GM21447 (cell line): ENCODE measurements around the gene KCNV2.
A peak's percentile ranks its signal among the peaks of the same experiment; 100 is the strongest.

Experiments
- ATAC-seq: cut with Tn5 transposase; IDR thresholded peaks from one replicate; pipeline ENCODE4 v1.9.1; 2021; ENCODE audit not compliant: unreplicated experiment

KCNV2 gene

DNA sequence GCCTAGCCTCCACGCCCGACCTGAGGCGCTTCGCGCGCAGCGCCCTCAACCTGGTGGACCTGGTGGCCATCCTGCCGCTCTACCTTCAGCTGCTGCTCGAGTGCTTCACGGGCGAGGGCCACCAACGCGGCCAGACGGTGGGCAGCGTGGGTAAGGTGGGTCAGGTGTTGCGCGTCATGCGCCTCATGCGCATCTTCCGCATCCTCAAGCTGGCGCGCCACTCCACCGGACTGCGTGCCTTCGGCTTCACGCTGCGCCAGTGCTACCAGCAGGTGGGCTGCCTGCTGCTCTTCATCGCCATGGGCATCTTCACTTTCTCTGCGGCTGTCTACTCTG is 1.4 kb downstream of the KCNV2 start:
- ATAC-seq = no peak

DNA sequence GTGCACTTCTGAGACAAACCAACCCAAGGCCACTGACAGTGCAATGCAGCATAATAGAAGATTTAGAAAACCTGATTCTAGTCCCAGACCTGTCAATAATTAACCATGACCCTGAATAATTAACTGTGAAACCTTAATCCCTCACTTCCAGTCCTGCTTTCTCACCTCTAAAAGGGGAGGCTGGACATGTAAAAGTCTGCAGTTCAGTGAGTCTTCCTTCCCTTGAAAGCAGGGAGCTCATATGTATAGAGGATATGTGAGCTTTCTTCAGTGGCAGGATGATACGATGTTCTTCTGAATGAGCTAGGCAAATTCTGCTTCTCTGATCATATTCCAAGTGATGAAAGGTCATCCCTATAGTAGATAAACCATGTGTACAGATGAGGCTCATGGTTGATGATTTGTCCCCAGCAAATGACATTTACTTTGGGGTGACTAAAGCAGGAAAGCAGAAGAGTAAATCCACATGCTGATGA is 2.9 kb downstream of the KCNV2 start:
- no peak for ATAC-seq

DNA sequence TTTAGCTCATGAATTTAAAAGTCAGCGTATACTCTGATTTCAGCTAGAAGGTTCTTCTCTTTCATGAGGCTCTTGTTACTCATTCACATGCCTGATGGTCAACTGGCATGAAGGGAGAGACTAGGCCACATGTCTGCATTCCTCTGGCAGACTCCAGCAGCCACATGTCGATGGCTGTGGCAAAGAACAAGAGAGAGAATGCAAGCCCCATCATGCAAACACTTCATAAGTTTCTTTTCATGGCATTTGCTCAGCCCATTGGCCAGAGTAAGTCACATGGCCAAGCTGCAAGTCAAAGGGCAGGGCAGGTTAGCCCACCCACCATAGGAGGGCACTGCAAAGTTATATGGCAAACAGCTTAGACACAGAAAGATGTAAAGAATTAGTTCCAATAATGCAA is 5.4 kb downstream of the KCNV2 start:
- no peak for ATAC-seq

DNA sequence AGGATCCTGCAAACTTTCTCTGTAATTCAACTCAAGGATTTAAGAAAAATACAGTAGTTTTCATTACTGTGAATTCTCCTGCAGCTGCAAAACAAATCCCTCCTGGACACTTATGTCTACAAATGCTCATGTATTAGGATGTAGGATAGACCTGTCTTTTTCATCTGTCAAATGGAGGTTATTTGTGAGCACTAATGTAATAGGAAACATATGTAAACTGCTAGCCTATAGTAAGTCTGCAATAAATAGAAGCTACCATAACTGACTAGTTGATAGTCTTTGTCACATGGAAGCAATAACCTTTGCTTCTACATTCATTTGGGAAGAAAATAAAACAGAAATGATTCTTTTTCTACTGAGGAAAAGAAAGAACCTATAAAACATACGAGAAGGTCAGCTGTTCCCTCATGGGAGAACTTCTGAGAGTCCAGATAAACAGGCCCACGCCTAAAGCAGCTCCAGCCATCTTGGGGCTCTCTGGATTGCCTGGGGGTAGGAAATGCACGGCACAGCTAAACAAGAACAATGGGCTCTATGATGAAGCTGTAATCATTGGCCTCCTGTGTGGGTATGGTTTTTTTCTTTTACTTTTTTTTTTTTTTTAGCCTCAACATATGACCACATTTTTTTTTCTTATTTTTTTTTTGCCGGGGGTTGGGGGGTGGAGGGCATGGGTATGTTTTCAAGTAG is 6.2 kb downstream of the KCNV2 start:
- no peak for ATAC-seq

DNA sequence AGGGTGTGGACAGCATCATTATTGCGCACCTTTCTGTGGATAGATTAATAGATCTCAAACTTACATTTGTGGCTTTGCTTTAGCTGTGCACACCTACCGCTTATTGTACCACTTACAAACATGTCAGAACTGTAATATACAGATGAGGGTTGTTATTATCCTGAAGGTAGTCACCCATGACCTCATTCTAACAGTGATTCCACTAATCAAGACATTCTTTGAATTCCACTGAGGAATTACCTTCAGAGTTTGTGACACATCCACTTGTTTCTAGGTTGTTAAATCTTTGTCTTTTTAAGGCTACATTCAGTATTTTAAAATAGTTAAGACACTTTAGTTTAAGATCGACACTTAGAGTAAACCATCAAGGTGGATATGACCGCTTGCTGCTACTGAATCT is 7.8 kb downstream of the KCNV2 start:
- ATAC-seq = no peak

DNA sequence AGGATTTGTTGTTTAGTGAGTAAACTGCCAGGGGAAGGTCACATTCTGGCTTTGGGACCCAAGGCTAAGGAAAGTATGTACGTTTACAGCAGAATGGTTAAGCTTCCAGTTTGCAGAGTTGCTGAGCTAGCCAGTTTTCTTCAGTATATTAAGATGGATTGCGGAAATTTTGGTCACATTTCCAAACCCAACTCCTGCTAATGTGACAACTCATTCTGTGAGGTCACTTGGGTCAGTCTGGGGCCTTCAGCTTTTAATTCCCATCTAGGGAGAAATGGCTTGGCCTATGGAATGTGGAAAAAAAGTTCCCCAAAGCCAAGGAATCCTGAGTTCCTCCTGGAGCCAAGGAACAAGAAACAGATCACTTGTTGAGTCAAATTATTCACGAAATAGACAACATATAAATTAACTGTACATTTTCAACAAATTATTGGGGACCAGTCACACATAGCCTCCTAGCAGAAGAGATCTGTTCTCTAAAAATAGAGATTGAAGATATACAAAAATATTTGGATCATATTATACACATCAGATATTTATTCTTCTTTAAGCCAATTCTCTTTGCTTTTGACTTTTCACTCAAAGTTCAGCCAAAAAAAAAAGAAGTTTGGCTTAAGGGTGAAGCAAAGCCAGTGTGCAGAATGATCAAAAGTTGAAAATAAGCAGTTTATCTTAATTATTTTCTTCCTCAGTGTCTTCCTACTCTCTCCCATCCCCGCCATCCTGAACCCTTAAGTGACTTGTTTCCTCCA is 8.8 kb downstream of the KCNV2 start:
- ATAC-seq = no peak

DNA sequence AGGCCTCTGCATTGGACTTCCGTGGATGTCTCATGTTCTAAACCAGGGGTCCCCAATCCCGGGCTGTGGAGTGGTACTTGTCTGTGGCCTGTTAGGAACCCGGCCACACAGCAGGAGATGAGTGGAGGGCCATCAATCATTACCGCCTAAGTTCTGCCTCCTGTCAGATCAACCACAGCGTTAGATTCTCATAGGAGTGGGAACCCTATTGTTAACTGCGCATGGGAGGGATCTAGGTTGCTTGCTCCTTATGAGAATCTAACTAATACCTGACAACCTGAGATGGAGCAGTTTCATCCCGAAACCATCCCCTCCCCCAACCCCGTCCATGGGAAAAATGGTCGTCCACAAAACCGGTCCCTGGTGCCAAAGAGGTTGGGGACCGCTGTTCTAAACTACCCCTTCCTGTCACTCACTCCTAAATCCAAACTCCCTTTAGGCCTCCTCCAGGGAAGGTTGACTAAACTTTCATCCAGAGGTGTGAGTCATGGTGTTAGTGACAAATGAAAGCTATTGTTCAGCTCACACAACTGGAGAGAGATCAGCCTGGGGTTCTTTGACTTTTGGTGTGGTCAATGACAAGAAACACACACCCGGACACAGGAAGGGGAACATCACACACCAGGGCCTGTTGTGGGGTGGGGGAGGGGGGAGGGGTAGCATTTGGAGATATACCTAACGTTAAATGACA is 9.5 kb downstream of the KCNV2 start:
- ATAC-seq = no peak

DNA sequence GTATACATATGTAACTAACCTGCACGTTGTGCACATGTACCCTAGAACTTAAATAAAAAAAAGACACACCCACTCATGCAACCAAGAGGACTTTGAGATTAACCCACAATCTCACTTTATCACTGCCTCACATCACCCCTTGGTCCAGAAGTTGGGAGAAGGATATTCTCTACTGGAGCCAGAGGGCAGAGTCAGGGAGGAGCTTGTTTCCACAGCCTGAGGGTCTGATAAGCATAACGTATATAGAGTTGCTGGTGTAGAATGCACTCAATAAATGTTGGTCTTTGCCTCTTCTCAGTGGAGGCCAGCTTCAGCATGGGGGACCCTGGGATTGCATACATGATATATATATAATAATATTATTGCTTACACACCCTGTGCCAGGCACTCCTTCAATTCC is 10.1 kb downstream of the KCNV2 start:
- ATAC-seq = no peak

DNA sequence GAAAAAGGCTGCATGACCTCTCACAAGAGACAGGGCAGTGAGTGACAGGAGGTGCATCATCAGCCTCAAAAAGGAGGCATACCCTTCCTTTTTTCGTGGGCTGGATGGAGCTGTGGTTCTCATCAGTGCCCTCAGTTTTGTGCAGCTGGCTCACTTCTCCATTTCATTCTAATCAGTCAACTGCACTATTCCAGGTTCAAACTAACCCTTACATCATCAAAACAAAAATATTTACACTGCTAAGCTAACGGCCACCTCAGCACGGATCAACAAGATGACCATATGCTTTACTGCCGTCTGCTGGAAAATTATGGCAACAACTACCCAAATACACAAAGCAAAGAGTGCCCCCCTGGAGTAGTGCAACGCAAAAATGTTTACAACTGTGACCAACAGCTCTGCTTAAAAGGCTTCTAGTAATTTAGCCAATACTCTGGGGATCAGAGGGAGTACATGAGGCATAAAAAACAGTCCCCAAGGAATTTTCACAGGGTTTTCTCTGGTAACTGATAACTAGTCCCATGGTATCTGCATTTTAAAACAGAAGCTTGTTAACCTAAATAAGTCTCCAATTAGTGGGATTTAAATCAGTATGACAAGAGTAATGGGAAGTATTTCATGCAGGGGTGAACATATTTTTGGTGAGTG is 10.8 kb downstream of the KCNV2 start:
- peak; percentile 87 for ATAC-seq

DNA sequence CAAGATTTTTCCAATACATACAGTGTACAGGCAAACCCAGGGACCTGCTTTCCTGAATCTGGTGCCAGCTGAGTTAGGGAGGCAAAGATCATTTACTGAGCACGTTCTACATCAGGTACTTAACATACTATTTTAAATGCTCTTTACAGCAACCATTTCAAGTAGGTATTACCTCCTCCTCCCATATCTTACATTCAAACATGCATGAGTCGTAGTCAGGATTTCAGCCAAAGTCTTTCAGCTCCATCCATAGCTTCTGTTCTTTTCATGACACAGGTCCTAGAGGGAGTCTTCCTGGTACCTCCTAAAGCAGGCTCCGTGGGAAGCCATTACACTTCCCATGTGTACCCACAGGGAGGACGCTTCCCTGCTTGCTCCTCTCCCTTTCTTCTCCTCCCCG is 11.7 kb downstream of the KCNV2 start:
- ATAC-seq = no peak

DNA sequence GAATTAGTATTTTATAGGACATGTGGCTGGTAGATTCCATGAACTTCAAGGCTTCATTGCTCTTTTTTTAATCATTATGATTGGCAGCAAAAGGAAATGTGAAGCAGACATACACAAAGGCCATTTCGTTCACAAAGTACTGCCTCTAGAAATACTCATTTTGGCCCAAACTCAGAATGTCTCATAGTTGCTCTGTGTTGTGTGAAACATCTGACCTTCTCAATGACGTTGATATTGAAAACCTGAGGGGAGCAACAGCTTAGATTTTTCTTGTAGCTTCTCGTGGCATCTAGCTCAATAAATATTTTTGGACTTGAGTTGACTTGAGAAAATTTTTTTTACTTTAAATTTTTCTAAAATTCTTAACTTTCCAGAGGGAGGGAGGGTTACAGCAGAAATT is 12.4 kb downstream of the KCNV2 start:
- no peak for ATAC-seq

DNA sequence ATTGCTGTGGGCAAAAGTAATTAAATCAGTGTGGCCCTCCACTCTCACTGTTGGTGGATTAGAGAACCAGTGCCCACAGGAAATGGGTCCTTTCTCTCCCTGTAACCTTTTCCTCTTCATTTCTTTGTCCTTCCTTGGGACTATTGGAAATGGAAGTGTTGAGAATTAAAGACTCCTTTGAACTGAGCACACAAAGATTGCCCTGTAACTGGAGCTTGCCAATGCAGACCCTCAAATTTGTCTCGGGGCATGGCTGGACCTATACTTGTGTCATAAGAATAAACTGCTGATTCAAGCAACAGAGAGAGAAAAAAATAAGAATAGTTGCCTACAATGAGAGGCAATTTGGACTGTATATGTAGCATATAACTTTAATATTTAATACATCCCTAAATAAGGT is 13.7 kb downstream of the KCNV2 start:
- ATAC-seq = no peak

DNA sequence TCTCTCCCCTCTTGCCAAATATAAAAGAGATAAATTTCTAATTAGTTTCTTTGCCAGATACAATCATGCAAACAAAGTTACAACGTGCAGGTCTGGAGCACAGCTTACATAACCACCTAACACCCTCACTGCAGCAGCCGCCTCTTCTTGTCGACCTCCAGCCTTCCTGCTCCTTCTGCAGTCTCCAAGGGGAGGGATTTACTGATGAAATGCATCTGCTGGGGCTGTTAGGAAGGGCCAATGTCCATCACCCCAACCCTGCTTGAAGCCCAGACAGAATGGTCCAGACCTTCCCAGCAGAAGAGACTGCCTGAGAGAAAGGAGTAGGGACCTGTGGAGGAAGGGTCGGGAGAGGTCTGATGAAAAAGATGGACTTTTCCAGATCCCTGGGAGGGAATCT is 15.2 kb downstream of the KCNV2 start:
- no peak for ATAC-seq

DNA sequence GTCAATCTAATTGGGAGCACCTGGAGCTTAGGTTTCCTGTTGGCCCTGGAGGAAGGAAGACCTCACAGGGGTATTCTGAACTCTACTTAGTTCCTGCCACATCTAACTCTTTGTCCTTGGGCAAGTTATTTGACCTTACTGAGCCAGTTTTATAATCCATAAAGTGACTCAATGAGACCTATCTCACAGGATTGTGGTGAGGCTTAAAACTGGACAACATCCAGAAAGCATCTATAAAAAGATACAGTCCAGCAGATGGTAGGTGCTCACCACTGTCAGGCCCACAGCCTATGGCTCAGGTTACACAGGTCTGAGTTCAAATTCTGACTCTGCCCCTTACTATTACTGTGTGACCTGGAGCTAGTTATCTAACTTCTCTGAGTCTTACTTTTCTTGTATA is 23.3 kb downstream of the KCNV2 start:
- ATAC-seq = no peak

DNA sequence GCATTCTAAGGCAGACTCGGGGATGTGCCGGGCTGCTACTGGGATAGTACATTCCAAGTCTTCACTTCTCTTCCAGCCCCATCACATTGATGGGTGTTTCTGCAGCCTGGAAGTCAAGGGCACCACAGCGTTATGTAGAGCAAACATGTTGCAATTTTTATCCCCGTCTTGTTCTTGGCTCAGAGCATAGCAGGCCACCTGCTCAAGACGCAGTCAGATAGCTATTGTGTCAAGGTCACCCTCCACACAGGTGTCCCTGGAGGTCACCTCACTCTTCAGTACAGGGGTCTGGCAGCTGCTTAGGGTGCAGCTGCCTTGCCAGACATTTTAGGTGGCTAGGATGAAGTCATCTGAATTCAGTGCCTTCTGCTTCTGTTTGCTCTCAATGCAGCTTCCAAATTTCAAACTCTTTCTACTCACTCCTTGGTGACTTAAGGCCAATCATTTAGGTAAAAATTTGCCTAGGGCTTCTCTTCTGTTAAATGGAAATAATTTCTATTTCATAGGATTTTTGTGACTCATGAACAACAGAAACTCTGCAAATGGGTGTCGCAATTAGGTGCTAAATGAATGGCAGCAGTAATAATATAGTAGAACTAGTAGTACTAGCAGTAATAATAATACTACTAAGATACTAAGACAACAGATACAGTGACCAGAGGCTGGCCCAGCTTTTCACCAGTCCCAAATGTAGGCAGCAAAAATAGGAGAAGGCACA is 24.3 kb downstream of the KCNV2 start:
- no peak for ATAC-seq

DNA sequence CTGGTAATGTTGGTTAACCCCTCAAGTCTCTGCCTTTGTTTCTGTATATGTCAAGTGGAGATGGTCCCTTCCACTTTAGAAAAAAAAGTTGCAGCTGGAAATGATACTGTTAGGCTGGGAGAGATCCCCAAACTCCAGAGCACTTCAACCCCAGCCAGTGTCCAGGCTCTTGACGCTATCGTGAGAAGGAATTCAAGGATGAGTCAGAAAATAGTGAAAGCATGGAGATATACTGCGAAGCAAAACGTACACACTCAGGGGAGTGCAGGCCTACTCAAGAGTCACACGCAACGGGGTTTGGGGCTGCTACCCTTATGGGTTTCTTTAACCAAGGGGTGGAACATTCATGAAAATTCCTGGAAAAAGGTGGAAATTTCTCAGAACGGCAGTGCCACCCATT is 24.9 kb downstream of the KCNV2 start:
- ATAC-seq = no peak

DNA sequence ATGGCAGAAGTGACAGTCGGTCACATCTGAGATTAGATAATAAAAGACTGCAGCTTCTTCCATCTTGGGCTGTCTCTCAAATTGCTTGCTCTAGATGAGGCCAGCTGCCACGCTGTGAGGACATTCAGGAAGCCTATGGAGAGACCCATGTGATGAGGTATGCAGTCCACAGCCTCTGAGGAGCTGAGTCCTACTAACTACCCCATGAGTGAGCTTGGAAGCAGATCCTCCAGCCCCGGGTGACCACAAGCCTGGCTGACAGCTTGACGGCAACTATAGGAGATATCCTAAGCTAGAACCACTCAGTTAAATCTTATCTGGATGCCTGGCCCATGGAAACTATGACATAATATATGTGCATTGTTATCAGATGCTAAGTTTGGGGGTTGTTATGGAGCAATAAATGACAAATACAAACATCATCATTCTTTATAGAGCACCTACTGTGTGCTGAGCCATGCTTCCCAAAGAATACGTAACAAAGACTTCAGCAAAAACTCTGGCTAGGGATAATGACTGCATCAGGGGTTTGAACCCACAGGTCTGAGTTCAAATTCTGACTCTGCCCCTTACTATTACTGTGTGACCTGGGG is 26.7 kb downstream of the KCNV2 start:
- no peak for ATAC-seq

DNA sequence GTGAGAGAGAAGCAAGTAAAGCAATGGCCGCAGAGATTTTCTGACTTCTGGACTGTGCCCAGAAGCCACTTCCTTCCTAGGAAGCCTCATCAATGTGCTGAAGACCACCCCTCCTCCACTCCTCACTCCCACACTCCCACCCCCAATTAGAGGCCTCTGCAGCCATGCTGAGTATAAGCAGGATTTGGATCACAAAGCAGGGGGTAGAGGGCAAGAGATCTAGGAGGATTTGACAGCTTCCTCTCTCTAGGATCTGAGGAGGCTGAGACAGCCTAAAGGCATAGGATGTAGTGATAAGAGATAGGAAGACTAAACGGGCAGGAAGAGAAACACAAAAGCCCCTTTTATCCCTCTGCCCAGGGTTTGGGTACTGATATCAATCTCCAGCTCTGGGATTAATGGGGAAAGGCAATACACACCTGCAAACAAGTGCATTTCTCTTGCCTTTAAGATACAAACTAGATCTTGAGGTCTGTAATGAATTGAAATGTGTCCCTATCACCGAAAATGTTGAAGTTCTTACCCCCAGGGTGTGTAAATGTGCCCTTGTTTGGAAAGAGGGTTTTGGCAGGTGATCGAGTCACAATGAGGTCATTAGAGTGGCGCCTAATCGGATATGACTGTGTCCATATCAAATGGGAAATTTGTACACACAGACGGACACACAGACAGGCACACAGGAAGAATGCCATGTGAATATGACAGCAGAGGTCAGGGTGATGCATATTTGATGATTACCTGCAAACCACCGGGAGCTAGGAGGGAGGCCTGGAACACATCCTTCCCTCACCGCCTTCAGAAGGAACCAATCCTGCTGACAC is 28.5 kb downstream of the KCNV2 start:
- ATAC-seq = no peak

DNA sequence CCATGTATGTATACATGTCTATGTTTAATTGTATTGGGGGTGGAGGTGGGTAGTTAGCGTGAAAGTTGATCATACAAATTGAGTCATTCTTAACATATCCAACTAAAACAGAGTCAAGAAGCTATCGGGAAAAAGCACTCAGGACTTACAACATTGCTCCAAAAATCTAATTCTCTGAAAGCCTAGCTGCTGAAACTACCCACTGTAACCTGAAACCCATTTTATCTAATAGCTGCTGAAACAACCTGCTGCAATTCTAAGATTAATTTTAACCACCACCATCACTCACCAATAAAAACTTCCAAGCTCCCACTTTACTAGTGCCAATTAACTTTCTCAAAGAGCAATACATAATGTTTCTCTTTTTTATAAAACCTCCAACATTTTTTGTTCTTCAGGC is 32.2 kb downstream of the KCNV2 start:
- no peak for ATAC-seq

DNA sequence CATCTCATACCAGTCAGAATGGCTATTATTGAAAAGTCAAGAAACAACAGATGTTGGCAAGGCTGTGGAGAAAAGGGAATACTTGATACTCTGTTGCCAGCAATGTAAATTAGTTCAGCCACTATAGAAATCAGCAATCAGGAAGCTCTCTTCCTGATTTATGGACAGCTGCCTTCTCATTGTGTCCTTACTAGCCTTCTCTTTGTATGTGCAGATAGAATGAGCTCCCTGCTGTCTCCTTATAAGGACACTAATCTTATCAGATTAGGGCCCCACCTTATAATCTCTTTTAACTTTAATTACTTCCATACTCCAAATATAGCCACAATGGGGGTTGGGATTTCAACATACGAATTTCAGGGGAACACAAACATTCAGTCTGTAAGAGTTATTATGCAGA is 38.0 kb downstream of the KCNV2 start:
- no peak for ATAC-seq
